H1 (cell line): ENCODE measurements around the gene NUP210. TPM values are rescaled to one million over a fixed set of nuclear protein-coding genes. Genes with fewer than 3 reads are reported as not detected.

Experiments
- CTCF ChIA-PET: fragments of 300-600 bp; sonication (Branson Sonifier 250); formaldehyde crosslinking; loops from one replicate; lab custom pipeline; 2021; ENCODE audit not compliant: partially characterized antibody; lab: Charles Lee
- POLR2A ChIA-PET: fragments of 300-600 bp; sonication (Branson Sonifier 250); formaldehyde crosslinking; loops from one replicate; lab custom pipeline; 2021; ENCODE audit warnings: inconsistent platforms; ENCODE audit not compliant: partially characterized antibody; lab: Charles Lee
- DNase-seq, 2 experiments: peaks; one replicate each; pipeline versions ENCODE4 v3.0.0 to v3.0.0-alpha.2; 2010 to 2022; ENCODE audit warnings: low spot score in 2 of 2, low read depth in 1 of 2, mixed read lengths in 1 of 2
- FAIRE-seq: peaks from 2 replicates; lab custom pipeline; 2011; peaks lifted over from hg19 to GRCh38; lab: Jason Lieb, UNC
- H2AFZ ChIP-seq: 2 replicates; pipeline ENCODE4 v1.8.1; 2012; ENCODE audit warnings: low read length, inconsistent platforms
- H2AK5ac ChIP-seq: 2 replicates; pipeline ENCODE4 v1.6.1; 2013; ENCODE audit warnings: low read depth, low read length
- H2BK120ac ChIP-seq: replicated peaks from 2 replicates; pipeline ENCODE3; 2013; ENCODE audit warnings: low read depth, low read length, inconsistent platforms
- H2BK12ac ChIP-seq: 2 replicates; pipeline ENCODE4 v1.6.1; 2013; ENCODE audit warnings: low read depth, low read length
- H2BK15ac ChIP-seq: 2 replicates; pipeline ENCODE4 v1.6.1; 2013; ENCODE audit warnings: low read length
- H2BK20ac ChIP-seq: 2 replicates; pipeline ENCODE4 v1.6.1; 2013; ENCODE audit warnings: low read length
- H2BK5ac ChIP-seq: 2 replicates; pipeline ENCODE4 v1.6.1; 2013; ENCODE audit warnings: low read depth, low read length
- H3K14ac ChIP-seq: 2 replicates; pipeline ENCODE4 v1.6.1; 2013; ENCODE audit warnings: inconsistent platforms; ENCODE audit not compliant: insufficient read length
- H3K18ac ChIP-seq: 2 replicates; pipeline ENCODE4 v1.6.1; 2013; ENCODE audit warnings: low read length; ENCODE audit errors: extremely low read depth
- H3K23ac ChIP-seq: 2 replicates; pipeline ENCODE4 v1.6.1; 2013; ENCODE audit warnings: inconsistent platforms; ENCODE audit not compliant: insufficient read length
- H3K23me2 ChIP-seq: 2 replicates; pipeline ENCODE4 v1.6.1; 2013; ENCODE audit warnings: low read depth, low read length
- H3K27ac ChIP-seq: 2 replicates; pipeline ENCODE4 v1.6.1; 2011; ENCODE audit warnings: low read depth, low read length, inconsistent platforms
- H3K27me3 ChIP-seq, 4 experiments: replicated peaks in 1 of 4; 1 replicate in 1 of 4; 2 replicates in 3 of 4; pipeline versions ENCODE4 v1.6.1 to v1.8.1; 2011 to 2013; ENCODE audit warnings: low read length in 3 of 4, mild to moderate bottlenecking in 3 of 4, inconsistent platforms in 2 of 4, mixed read lengths in 2 of 4, moderate library complexity in 1 of 4; ENCODE audit not compliant: control insufficient read depth in 3 of 4, insufficient read depth in 3 of 4; ENCODE audit errors: extremely low read depth in 1 of 4
- H3K36me3 ChIP-seq, 4 experiments: 2 replicates each; pipeline versions ENCODE4 v1.6.1 to v1.8.1; 2011 to 2013; ENCODE audit warnings: mild to moderate bottlenecking in 4 of 4, low read length in 3 of 4, moderate library complexity in 2 of 4, control low read depth in 1 of 4, inconsistent platforms in 1 of 4; ENCODE audit not compliant: insufficient read depth in 4 of 4, control insufficient read depth in 2 of 4
- H3K4ac ChIP-seq: replicated peaks from 2 replicates; pipeline ENCODE3; 2013; ENCODE audit warnings: low read length, low read depth, mixed read lengths, inconsistent platforms; ENCODE audit not compliant: insufficient read length
- H3K4me1 ChIP-seq, 4 experiments: replicated peaks in 1 of 4; 1 replicate in 1 of 4; 2 replicates in 3 of 4; pipeline versions ENCODE4 v1.6.1 to v1.8.1; 2011 to 2013; ENCODE audit warnings: low read length in 3 of 4, inconsistent platforms in 2 of 4, mixed read lengths in 1 of 4; ENCODE audit not compliant: insufficient read depth in 4 of 4, control insufficient read depth in 3 of 4
- H3K4me2 ChIP-seq, 2 experiments: 2 replicates each; pipeline versions ENCODE4 v1.6.1 to v1.8.1; 2011 to 2013; ENCODE audit warnings: low read depth in 2 of 2, low read length in 2 of 2, control low read depth in 1 of 2, inconsistent platforms in 1 of 2, mild to moderate bottlenecking in 1 of 2; ENCODE audit not compliant: insufficient read depth in 1 of 2
- H3K4me3 ChIP-seq, 4 experiments: fragments of 200-600, 300-600 bp in 1 of 4; sonication (generic), shearing (Covaris generic), sonication (Bioruptor Twin) in 1 of 4; 2 replicates each; pipeline versions ENCODE4 v1.5.1 to v1.8.1; 2011 to 2016; ENCODE audit warnings: low read length in 4 of 4, low read depth in 3 of 4, control low read depth in 2 of 4, inconsistent platforms in 2 of 4, mild to moderate bottlenecking in 2 of 4, mixed read lengths in 1 of 4, moderate library complexity in 1 of 4; ENCODE audit not compliant: insufficient read depth in 2 of 4; ENCODE audit errors: extremely low read depth in 1 of 4
- H3K56ac ChIP-seq: replicated peaks from 2 replicates; pipeline ENCODE3; 2013; ENCODE audit warnings: low read depth, mild to moderate bottlenecking, mixed read lengths, low read length, inconsistent platforms; ENCODE audit not compliant: insufficient read length
- H3K79me1 ChIP-seq: 2 replicates; pipeline ENCODE4 v1.6.1; 2013; ENCODE audit warnings: low read depth, low read length, control low read depth
- H3K79me2 ChIP-seq, 2 experiments: 2 replicates each; pipeline versions ENCODE4 v1.6.1 to v1.8.1; 2012 to 2013; ENCODE audit warnings: low read length in 2 of 2, mild to moderate bottlenecking in 2 of 2, inconsistent platforms in 1 of 2; ENCODE audit not compliant: insufficient read depth in 2 of 2, control insufficient read depth in 1 of 2
- H3K9ac ChIP-seq, 4 experiments: replicated peaks in 1 of 4; 1 replicate in 1 of 4; 2 replicates in 3 of 4; pipeline versions ENCODE4 v1.6.1 to v1.8.1; 2011 to 2013; ENCODE audit warnings: low read depth in 3 of 4, low read length in 3 of 4, control low read depth in 2 of 4, mild to moderate bottlenecking in 2 of 4, moderate library complexity in 2 of 4, inconsistent platforms in 1 of 4; ENCODE audit errors: extremely low read depth in 1 of 4
- H3K9me3 ChIP-seq, 2 experiments: 2 replicates each; pipeline versions ENCODE4 v1.6.1 to v1.8.1; 2012 to 2013; ENCODE audit warnings: mild to moderate bottlenecking in 2 of 2, moderate library complexity in 2 of 2, control low read depth in 1 of 2, inconsistent platforms in 1 of 2, low read depth in 1 of 2, low read length in 1 of 2, mixed read lengths in 1 of 2; ENCODE audit not compliant: insufficient read depth in 2 of 2
- H4K20me1 ChIP-seq, 2 experiments: replicated peaks in 1 of 2; 2 replicates each; pipeline versions ENCODE3 to v1.8.1; 2011 to 2013; ENCODE audit warnings: inconsistent platforms in 2 of 2, low read length in 2 of 2, mild to moderate bottlenecking in 1 of 2; ENCODE audit not compliant: insufficient read depth in 2 of 2, control insufficient read depth in 1 of 2
- H4K5ac ChIP-seq: 2 replicates; pipeline ENCODE4 v1.6.1; 2013; ENCODE audit warnings: low read length, low read depth, mixed read lengths, inconsistent platforms; ENCODE audit not compliant: insufficient read length
- H4K8ac ChIP-seq: 2 replicates; pipeline ENCODE4 v1.8.0; 2013; ENCODE audit warnings: mild to moderate bottlenecking, moderate library complexity, low read length, inconsistent platforms; ENCODE audit not compliant: insufficient read depth; ENCODE audit errors: extremely low read depth
- H4K91ac ChIP-seq: replicated peaks from 2 replicates; pipeline ENCODE3; 2013; ENCODE audit warnings: low read length, mixed read lengths, inconsistent platforms; ENCODE audit not compliant: insufficient read length
- BCL11A ChIP-seq, 2 experiments: IDR thresholded peaks; one replicate each; pipeline ENCODE4 v1.6.1; 2011; ENCODE audit warnings: low read depth in 2 of 2, low read length in 2 of 2, mild to moderate bottlenecking in 2 of 2
- CTBP2 ChIP-seq: IDR thresholded peaks from 2 replicates; pipeline ENCODE4 v1.7.0; 2011; ENCODE audit warnings: borderline replicate concordance, mild to moderate bottlenecking, moderate library complexity, mixed read lengths, low read length; ENCODE audit not compliant: insufficient read depth, insufficient read length
- EGR1 ChIP-seq: IDR thresholded peaks from 2 replicates; pipeline ENCODE4 v1.6.1; 2011; ENCODE audit warnings: low read depth, low read length, borderline replicate concordance
- MAFK ChIP-seq: IDR thresholded peaks from 2 replicates; pipeline ENCODE4 v1.6.1; 2012; ENCODE audit warnings: low read depth, mild to moderate bottlenecking, improper control_type of control experiment, low read length
- NRF1 ChIP-seq: IDR thresholded peaks from 2 replicates; pipeline ENCODE4 v1.6.1; 2011; ENCODE audit warnings: mild to moderate bottlenecking, low read depth, low read length, improper control_type of control experiment
- SIX5 ChIP-seq: IDR thresholded peaks from 2 replicates; pipeline ENCODE4 v1.6.1; 2011; ENCODE audit warnings: mild to moderate bottlenecking, low read depth, low read length
- USF2 ChIP-seq: IDR thresholded peaks from 2 replicates; pipeline ENCODE4 v1.6.1; 2011; ENCODE audit warnings: low read length, improper control_type of control experiment
- WGBS, 2 experiments: shearing (Covaris generic) in 1 of 2; methylation state at CpG; one replicate each; pipeline versions ENCODE4 v1.1.6 to v1.1.7; 2013 to 2015; ENCODE audit warnings: low lambda C conversion rate in 2 of 2, mixed read lengths in 2 of 2, inconsistent platforms in 1 of 2, low coverage in 1 of 2, missing lambda C conversion rate in 1 of 2; ENCODE audit not compliant: insufficient replicate concordance in 2 of 2, insufficient coverage in 1 of 2, insufficient read length in 1 of 2; ENCODE audit errors: extremely low coverage in 1 of 2, missing lambda C conversion rate in 1 of 2; 5-methylcytosine and 5-hydroxymethylcytosine counted together
- polyA plus RNA-seq, 7 experiments: library from polyadenylated mRNA; depleted of rRNA in 3 of 7; stranded (reverse) in 5 of 7; unstranded in 2 of 7; fragments of >200 nt in 5 of 7; fragments of 200-250 nt in 2 of 7; gene quantifications; 1 replicate in 5 of 7; 2 replicates in 1 of 7; 4 replicates in 1 of 7; pipeline versions ENCODE4 v1.2.1 to v1.2.3, GENCODE V29; 2011 to 2013; ENCODE audit warnings: missing spikeins in 2 of 7, mixed read lengths in 2 of 7
- total RNA-seq: library from RNA; stranded (reverse); fragmentation: NEBNext Ultra II Directional; extraction: Animal tissue kit (Norgen Biotek cat#: 25700); gene quantifications from 2 replicates; pipeline ENCODE4 v1.2.1, GENCODE V29; 2021
- TF ChIP-seq, protein P1 (sequence below), 3 experiments: IDR thresholded peaks; 1 replicate in 2 of 3; 2 replicates in 1 of 3; pipeline versions ENCODE4 v1.5.1 to v1.6.1; 2011; ENCODE audit warnings: low read length in 3 of 3, mild to moderate bottlenecking in 3 of 3, inconsistent platforms in 2 of 3, low read depth in 1 of 3, moderate library complexity in 1 of 3; ENCODE audit not compliant: insufficient read depth in 1 of 3; ENCODE audit errors: control extremely low read depth in 1 of 3

The NUP210 gene
- total and polyA plus RNA-seq, 2 of the 8 experiments (the other 6 are each of a cell fraction or from before 2014, with no cell fraction given): 51.0 to 53.7 TPM

- H3K4me2 ChIP-seq: no peak overlapping the region
- no peak overlapping the region; the same call in 1 of the 2 replicates for H3K27ac ChIP-seq
- H3K27me3 ChIP-seq: no peaks in the 10 kb centered on the region
- no peak overlapping the region for H4K8ac ChIP-seq
- H3K9ac ChIP-seq: no peak overlapping the region
- DNase-seq (no peak), FAIRE-seq (no peak)
- H3K4ac ChIP-seq: no peak overlapping the region
- H3K23me2 ChIP-seq: no peaks in the 10 kb centered on the region
- no peak overlapping the region for H2AK5ac ChIP-seq
- WGBS, 2 experiments: 94% methylated on average over 12 of the region's 13 CpGs; no CpG with 5 or more reads in 1 of the 2 experiments
- H3K4me1 ChIP-seq: peaks cover 4 to 12% (median 6%) of the 10 kb centered on the region in 4 experiments
- no peak overlapping the region for H3K18ac ChIP-seq
- H2AFZ ChIP-seq: no peak overlapping the region
- no peak overlapping the region for H2BK20ac ChIP-seq
- H3K14ac ChIP-seq: no peak overlapping the region
- no peak overlapping the region for H3K23ac ChIP-seq
- H4K20me1 ChIP-seq: no peaks in the 10 kb centered on the region
- CTCF ChIA-PET: interaction anchor here (0.8 to 12.6 kb wide), 21 partner anchors 8 to 268 kb away, joined by 3 to 99 read pairs (median 4); no protein-coding TSS in a partner anchor
- H4K5ac ChIP-seq: no peak overlapping the region
- no peak overlapping the region for H2BK12ac ChIP-seq
- H3K79me1 ChIP-seq: no peaks in the 10 kb centered on the region
- peaks cover 9 to 28% (median 25%) of the 10 kb centered on the region in 4 experiments for H3K36me3 ChIP-seq
- no peak overlapping the region for H3K4me3 ChIP-seq
- H3K9me3 ChIP-seq: no peaks in the 10 kb centered on the region
- no peaks in the 10 kb centered on the region for H3K79me2 ChIP-seq
- H3K56ac ChIP-seq: no peak overlapping the region
- POLR2A ChIA-PET: interaction anchor here (0.8 to 1.0 kb wide), 4 partner anchors 9 to 15 kb away, joined by 3 to 5 read pairs (median 3); no protein-coding TSS in a partner anchor
- H4K91ac ChIP-seq: no peak overlapping the region
- no peak overlapping the region for H2BK15ac ChIP-seq
- TF ChIP-seq NRF1 (no peak), SIX5 (no peak), CTBP2 (no peak), BCL11A (IDR thresholded peaks at IDR 0.05; ENCODE audit: low read depth in 2 of 2, low read length in 2 of 2) (no peak), MAFK (no peak), USF2 (no peak), EGR1 (no peak)
- TF ChIP-seq, protein P1, sequence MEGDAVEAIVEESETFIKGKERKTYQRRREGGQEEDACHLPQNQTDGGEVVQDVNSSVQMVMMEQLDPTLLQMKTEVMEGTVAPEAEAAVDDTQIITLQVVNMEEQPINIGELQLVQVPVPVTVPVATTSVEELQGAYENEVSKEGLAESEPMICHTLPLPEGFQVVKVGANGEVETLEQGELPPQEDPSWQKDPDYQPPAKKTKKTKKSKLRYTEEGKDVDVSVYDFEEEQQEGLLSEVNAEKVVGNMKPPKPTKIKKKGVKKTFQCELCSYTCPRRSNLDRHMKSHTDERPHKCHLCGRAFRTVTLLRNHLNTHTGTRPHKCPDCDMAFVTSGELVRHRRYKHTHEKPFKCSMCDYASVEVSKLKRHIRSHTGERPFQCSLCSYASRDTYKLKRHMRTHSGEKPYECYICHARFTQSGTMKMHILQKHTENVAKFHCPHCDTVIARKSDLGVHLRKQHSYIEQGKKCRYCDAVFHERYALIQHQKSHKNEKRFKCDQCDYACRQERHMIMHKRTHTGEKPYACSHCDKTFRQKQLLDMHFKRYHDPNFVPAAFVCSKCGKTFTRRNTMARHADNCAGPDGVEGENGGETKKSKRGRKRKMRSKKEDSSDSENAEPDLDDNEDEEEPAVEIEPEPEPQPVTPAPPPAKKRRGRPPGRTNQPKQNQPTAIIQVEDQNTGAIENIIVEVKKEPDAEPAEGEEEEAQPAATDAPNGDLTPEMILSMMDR (IDR thresholded peaks at IDR 0.05; ENCODE audit: control extremely low read depth in 1 of 3, insufficient read depth in 1 of 3, low read depth in 1 of 3, low read length in 3 of 3): peak; percentile 18 to 48 (median 30); a peak in 3 of 4 replicates
- H2BK5ac ChIP-seq: peak overlapping the region; percentile 75; the same call in 1 of the 2 replicates
- H2BK120ac ChIP-seq: no peak overlapping the region
Observed at GRCh38 chr3:13353936-13354542, 66.1 kb downstream of the NUP210 start.
